ENCODE measurements around the gene IL10RA.

GRCh38 chr11:118010738-118011461 is 24.7 kb downstream of the IL10RA start:
- TF ChIP-seq CTCF (conservative IDR thresholded peaks at IDR 0.05; ENCODE audit: low read depth, low read length) (no peak), EZH2phosphoT487 (IDR thresholded peaks at IDR 0.05; ENCODE audit: borderline replicate concordance, low read length) (no peak), EZH2 (IDR thresholded peaks at IDR 0.05; ENCODE audit: low read length, unreplicated experiment) (no peak)
